HepG2 (cell line): Measurements from ENCODE around the gene PGAP3. TPM values are rescaled to one million over a fixed set of nuclear protein-coding genes. Genes with fewer than 3 reads are reported as not detected.

ENCODE experiments used
- CERS6 ChIP-seq: sonication (generic); formaldehyde crosslinking; IDR thresholded peaks from 2 replicates; pipeline ENCODE4 v1.5.0; 2020; ENCODE audit warnings: missing genetic modification reagents
- DDIT3 ChIP-seq: sonication (generic); formaldehyde crosslinking; IDR thresholded peaks from 2 replicates; pipeline ENCODE4 v1.4.0; 2020; ENCODE audit warnings: mild to moderate bottlenecking, missing genetic modification reagents
- EED ChIP-seq: sonication (generic); formaldehyde crosslinking; IDR thresholded peaks from 2 replicates; pipeline ENCODE4 v1.5.0; 2020; ENCODE audit warnings: mild to moderate bottlenecking, missing genetic modification reagents
- GLMP ChIP-seq: sonication (generic); formaldehyde crosslinking; IDR thresholded peaks from 2 replicates; pipeline ENCODE4 v1.9.0; 2021; ENCODE audit warnings: missing genetic modification reagents, mild to moderate bottlenecking, borderline replicate concordance
- MZF1 ChIP-seq: sonication (generic); formaldehyde crosslinking; IDR thresholded peaks from 2 replicates; pipeline ENCODE4 v1.8.1; 2023; ENCODE audit warnings: mild to moderate bottlenecking, missing genetic modification reagents, borderline replicate concordance
- POGZ ChIP-seq: sonication (generic); formaldehyde crosslinking; IDR thresholded peaks from 2 replicates; pipeline ENCODE4 v1.4.0; 2020; ENCODE audit warnings: mild to moderate bottlenecking, missing genetic modification reagents
- RARG ChIP-seq: sonication (generic); formaldehyde crosslinking; IDR thresholded peaks from 2 replicates; pipeline ENCODE4 v1.4.0; 2020; ENCODE audit warnings: low read depth, mild to moderate bottlenecking, missing genetic modification reagents
- REPIN1 ChIP-seq: sonication (generic); formaldehyde crosslinking; IDR thresholded peaks from 2 replicates; pipeline ENCODE4 v1.8.0; 2022; ENCODE audit warnings: missing genetic modification reagents, low read depth, mild to moderate bottlenecking, borderline replicate concordance
- SUZ12 ChIP-seq: fragments of 150-350 bp; IDR thresholded peaks from 2 replicates; pipeline ENCODE4 v1.6.1; 2014; ENCODE audit warnings: low read depth, low read length
- TFDP2 ChIP-seq: sonication (generic); formaldehyde crosslinking; IDR thresholded peaks from 2 replicates; pipeline ENCODE4 v1.4.0; 2020; ENCODE audit warnings: missing genetic modification reagents
- ZFAT ChIP-seq: sonication (generic); formaldehyde crosslinking; conservative IDR thresholded peaks from 2 replicates; pipeline ENCODE4 v1.8.1; 2023; ENCODE audit warnings: missing genetic modification reagents, inconsistent platforms
- ZFP36 ChIP-seq: fragments of 150-350 bp; IDR thresholded peaks from 2 replicates; pipeline ENCODE4 v1.6.1; 2018; ENCODE audit warnings: borderline replicate concordance, low read length, low read depth; ENCODE audit not compliant: partially characterized antibody
- ZMYM2 ChIP-seq: sonication (generic); formaldehyde crosslinking; IDR thresholded peaks from 2 replicates; pipeline ENCODE4 v1.8.0; 2022; ENCODE audit warnings: mild to moderate bottlenecking, missing genetic modification reagents
- ZNF317 ChIP-seq: sonication (generic); formaldehyde crosslinking; IDR thresholded peaks from 2 replicates; pipeline ENCODE4 v1.5.0; 2020; ENCODE audit warnings: mild to moderate bottlenecking, missing genetic modification reagents
- ZNF546 ChIP-seq: sonication (generic); formaldehyde crosslinking; conservative IDR thresholded peaks from 2 replicates; pipeline ENCODE4 v1.8.1; 2023; ENCODE audit warnings: mild to moderate bottlenecking, missing genetic modification reagents
- polyA plus RNA-seq, 8 experiments: library from polyadenylated mRNA; depleted of rRNA in 3 of 8; stranded (reverse) in 7 of 8; unstranded in 1 of 8; fragments of >200 nt; fragmentation: Illumina TruSeq in 4 of 8; extraction: Trizol in 4 of 8; gene quantifications; 2 replicates each; pipeline versions ENCODE4 v1.2.1 to v1.2.3, GENCODE V29; 2011 to 2016; ENCODE audit warnings: low read depth in 4 of 8, missing spikeins in 1 of 8, mixed read lengths in 1 of 8; ENCODE audit not compliant: insufficient read depth in 1 of 8
- total RNA-seq, 5 experiments: library from RNA; depleted of rRNA; stranded (reverse); fragments of >200 nt; fragmentation: Illumina TruSeq; extraction: Trizol; gene quantifications; 2 replicates each; pipeline ENCODE4 v1.2.3, GENCODE V29; 2016; ENCODE audit warnings: low read depth in 1 of 5
- TF ChIP-seq, protein P1 (sequence below): sonication (generic); formaldehyde crosslinking; IDR thresholded peaks from 2 replicates; pipeline ENCODE4 v1.5.0; 2020; ENCODE audit warnings: mild to moderate bottlenecking, missing genetic modification reagents, borderline replicate concordance
- TF ChIP-seq, protein P2 (sequence below): sonication (generic); formaldehyde crosslinking; IDR thresholded peaks from 2 replicates; pipeline ENCODE4 v1.4.0; 2020; ENCODE audit warnings: mild to moderate bottlenecking, missing genetic modification reagents

The PGAP3 gene
- total and polyA plus RNA-seq, 2 of the 13 experiments (the other 11 are each of a cell fraction or from before 2014, with no cell fraction given) = 11.9 to 14.6 TPM

DNA sequence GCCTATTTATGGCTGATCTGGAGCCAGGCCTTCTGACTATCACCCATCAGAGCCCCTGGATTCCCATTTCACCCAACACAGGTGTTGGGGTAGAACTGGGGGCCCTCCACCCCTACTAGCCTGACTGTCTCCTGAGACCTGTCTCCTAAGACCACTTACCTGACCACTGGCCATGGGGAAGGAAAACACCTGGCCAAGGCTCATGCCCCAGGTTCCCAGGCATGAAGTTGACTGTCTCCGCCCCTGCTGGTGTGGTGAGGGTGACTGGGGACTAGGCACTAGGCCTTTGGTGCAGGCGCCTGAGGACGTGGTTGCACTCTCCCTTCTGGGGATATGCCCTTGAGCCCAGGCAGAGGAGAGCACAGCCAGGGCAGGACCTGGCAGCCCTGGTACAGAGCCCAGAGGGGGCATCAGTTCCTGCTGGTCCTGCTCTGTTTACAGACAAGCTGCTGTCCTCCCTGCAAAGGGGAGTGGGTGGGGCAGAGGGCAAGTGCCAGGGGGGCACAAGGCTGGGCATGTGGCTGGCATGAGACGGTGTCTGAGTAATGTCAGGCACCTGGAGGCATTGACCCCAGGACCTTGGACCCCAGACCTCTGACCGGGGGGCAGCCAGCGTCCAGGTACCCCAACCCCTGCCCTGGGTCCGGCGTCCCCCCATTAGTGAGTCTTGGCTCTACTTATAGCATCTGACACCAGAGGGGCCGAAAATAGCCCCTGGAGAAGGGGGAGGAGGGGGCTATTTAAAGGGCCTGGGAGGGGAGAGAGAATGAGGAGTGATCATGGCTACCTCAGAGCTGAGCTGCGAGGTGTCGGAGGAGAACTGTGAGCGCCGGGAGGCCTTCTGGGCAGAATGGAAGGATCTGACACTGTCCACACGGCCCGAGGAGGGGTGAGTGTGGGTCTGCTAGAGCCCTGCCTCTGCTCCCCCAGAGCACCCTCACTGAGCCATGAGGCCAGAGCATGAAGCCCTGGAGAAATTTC, 23.0 kb downstream of the PGAP3 start, which contains the start of gene TCAP (continued):
- TF ChIP-seq, protein P1, sequence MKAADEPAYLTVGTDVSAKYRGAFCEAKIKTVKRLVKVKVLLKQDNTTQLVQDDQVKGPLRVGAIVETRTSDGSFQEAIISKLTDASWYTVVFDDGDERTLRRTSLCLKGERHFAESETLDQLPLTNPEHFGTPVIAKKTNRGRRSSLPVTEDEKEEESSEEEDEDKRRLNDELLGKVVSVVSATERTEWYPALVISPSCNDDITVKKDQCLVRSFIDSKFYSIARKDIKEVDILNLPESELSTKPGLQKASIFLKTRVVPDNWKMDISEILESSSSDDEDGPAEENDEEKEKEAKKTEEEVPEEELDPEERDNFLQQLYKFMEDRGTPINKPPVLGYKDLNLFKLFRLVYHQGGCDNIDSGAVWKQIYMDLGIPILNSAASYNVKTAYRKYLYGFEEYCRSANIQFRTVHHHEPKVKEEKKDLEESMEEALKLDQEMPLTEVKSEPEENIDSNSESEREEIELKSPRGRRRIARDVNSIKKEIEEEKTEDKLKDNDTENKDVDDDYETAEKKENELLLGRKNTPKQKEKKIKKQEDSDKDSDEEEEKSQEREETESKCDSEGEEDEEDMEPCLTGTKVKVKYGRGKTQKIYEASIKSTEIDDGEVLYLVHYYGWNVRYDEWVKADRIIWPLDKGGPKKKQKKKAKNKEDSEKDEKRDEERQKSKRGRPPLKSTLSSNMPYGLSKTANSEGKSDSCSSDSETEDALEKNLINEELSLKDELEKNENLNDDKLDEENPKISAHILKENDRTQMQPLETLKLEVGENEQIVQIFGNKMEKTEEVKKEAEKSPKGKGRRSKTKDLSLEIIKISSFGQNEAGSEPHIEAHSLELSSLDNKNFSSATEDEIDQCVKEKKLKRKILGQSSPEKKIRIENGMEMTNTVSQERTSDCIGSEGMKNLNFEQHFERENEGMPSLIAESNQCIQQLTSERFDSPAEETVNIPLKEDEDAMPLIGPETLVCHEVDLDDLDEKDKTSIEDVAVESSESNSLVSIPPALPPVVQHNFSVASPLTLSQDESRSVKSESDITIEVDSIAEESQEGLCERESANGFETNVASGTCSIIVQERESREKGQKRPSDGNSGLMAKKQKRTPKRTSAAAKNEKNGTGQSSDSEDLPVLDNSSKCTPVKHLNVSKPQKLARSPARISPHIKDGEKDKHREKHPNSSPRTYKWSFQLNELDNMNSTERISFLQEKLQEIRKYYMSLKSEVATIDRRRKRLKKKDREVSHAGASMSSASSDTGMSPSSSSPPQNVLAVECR = no peak
- TF ChIP-seq RARG (no peak), EED (CRISPR knock-in tag) (peak; percentile 67; the same call in 1 of the 2 replicates), GLMP (CRISPR knock-in tag) (no peak), TFDP2 (no peak), ZFP36 (no peak), REPIN1 (CRISPR knock-in tag) (no peak), ZNF546 (CRISPR knock-in tag) (no peak), DDIT3 (no peak), SUZ12 (no peak), MZF1 (CRISPR knock-in tag) (no peak), ZMYM2 (CRISPR knock-in tag) (no peak), ZNF317 (CRISPR knock-in tag) (no peak), CERS6 (CRISPR knock-in tag) (0 out of 2 replicates have a peak, but pooled peaks have one; percentile 47), POGZ (CRISPR knock-in tag) (no peak), ZFAT (CRISPR knock-in tag) (no peak)
- TF ChIP-seq, protein P2, sequence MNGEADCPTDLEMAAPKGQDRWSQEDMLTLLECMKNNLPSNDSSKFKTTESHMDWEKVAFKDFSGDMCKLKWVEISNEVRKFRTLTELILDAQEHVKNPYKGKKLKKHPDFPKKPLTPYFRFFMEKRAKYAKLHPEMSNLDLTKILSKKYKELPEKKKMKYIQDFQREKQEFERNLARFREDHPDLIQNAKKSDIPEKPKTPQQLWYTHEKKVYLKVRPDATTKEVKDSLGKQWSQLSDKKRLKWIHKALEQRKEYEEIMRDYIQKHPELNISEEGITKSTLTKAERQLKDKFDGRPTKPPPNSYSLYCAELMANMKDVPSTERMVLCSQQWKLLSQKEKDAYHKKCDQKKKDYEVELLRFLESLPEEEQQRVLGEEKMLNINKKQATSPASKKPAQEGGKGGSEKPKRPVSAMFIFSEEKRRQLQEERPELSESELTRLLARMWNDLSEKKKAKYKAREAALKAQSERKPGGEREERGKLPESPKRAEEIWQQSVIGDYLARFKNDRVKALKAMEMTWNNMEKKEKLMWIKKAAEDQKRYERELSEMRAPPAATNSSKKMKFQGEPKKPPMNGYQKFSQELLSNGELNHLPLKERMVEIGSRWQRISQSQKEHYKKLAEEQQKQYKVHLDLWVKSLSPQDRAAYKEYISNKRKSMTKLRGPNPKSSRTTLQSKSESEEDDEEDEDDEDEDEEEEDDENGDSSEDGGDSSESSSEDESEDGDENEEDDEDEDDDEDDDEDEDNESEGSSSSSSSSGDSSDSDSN = no peak
